WERI-Rb-1 (cell line): ENCODE results near the gene CCDC7.
"Not testable (repeated sequence)": the region's sequence is repeated elsewhere in the genome, so short reads cannot be mapped to it uniquely, and the experiment has no call there.

ENCODE experiments used
- DNase-seq: peaks from one replicate; pipeline ENCODE4 v3.0.0-alpha.2; 2020
- H3K27ac ChIP-seq: fragments of 250-450 bp; sonication (Bioruptor Pico); 2 replicates; pipeline ENCODE4 v1.5.1; 2020; ENCODE audit warnings: mild to moderate bottlenecking, moderate library complexity
- H3K27me3 ChIP-seq: fragments of 250-450 bp; sonication (Bioruptor Pico); 2 replicates; pipeline ENCODE4 v1.5.1; 2021; ENCODE audit warnings: mild to moderate bottlenecking, low read depth, moderate library complexity; ENCODE audit not compliant: insufficient read depth, severe bottlenecking
- H3K36me3 ChIP-seq: fragments of 250-450 bp; sonication (Bioruptor Pico); 2 replicates; pipeline ENCODE4 v1.5.1; 2020; ENCODE audit warnings: mild to moderate bottlenecking, moderate library complexity
- H3K4me3 ChIP-seq: 2 replicates; pipeline ENCODE4 v1.5.1; 2011; ENCODE audit warnings: low read depth, mild to moderate bottlenecking, control low read depth, low read length
- H3K9me3 ChIP-seq: fragments of 250-450 bp; sonication (Bioruptor Pico); 2 replicates; pipeline ENCODE4 v1.5.1; 2021; ENCODE audit warnings: mild to moderate bottlenecking, moderate library complexity; ENCODE audit not compliant: severe bottlenecking
- CTCF ChIP-seq: IDR thresholded peaks from 2 replicates; pipeline ENCODE4 v1.5.1; 2011; ENCODE audit warnings: low read depth, mild to moderate bottlenecking, control low read depth, inconsistent platforms, low read length

The CCDC7 gene

DNA sequence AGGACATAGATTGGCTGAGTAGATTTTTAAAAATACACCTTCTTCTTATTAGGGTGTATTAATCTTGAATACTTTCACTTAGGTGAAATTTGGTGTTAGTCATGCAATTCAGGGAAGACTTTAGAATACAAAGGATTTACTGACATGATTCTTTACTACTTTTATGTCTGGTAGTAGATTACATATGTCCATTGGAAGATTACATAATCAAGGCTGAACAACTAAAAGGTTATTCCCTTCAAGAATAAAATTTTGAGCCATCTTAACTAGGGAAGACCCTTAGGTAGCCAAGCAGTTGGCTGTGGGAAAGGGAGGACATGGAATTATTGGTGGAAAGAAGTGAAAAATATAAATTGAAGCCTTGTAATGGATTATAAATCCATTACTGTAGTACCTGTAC lies 347.1 kb downstream of the CCDC7 start:
- no peak for DNase-seq
- H3K27ac ChIP-seq = no peak overlapping the region
- TF ChIP-seq CTCF = no peak
- no peaks in the 10 kb centered on the region for H3K27me3 ChIP-seq
- H3K9me3 ChIP-seq = no peaks in the 10 kb centered on the region
- no peak overlapping the region for H3K4me3 ChIP-seq
- H3K36me3 ChIP-seq = no peaks in the 10 kb centered on the region

DNA sequence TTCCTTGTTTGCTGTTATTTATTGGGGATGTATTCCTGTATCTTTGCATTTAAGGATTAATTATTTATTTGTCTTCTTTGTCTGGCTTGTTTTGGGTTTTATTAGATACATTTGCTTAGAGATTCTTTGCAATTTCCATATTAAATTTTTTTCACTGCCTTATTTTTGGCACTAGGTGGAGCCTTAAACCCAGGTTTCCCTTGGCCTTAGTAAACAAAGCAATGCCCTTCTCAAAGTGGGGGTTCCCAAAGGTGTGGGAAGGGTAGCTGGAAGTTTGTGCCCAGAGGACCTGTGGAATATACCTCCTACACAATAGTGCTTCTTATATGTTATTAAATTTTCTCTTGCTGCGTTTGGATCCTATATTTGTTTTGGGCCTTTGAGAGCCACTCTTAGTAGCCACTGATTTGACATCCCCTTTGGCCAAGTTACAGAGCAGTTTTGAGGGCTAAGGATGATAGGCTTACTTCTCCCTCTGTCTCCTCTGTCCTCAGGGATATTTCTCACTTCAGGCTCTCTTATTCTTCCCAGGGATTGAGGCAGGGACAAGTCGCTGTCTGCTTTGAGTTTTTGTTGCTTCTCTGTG lies 349.8 kb downstream of the CCDC7 start:
- Histone ChIP-seq H3K27ac (no peak overlapping the region), H3K4me3 (no peak overlapping the region), H3K9me3 (no peaks in the 10 kb centered on the region), H3K27me3 (no peaks in the 10 kb centered on the region), H3K36me3 (no peaks in the 10 kb centered on the region)
- DNase-seq = no peak
- TF ChIP-seq CTCF = no peak

DNA sequence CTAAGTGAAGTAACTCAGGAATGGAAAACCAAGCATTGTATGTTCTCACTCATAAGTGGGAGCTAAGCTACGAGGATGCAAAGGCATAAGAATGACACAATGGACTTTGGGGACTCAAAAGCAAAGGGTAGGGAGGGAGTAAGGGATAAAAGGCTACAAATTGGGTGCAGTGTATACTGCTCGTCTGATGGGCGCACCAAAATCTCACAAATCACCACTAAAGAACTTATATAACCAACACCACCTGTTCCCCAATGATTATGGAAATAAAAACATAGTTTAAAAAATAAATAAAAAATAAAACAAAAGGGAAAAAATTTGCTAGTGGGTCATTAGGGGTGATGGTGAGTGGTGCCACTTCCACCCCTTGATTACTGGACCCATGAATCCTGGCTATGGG lies 351.5 kb downstream of the CCDC7 start:
- H3K4me3 ChIP-seq, H3K36me3 ChIP-seq, H3K9me3 ChIP-seq, H3K27ac ChIP-seq, DNase-seq, H3K27me3 ChIP-seq: not testable (repeated sequence)

- Histone ChIP-seq H3K27me3 (no peaks in the 10 kb centered on the region), H3K36me3 (no peaks in the 10 kb centered on the region), H3K4me3 (no peak overlapping the region), H3K27ac (no peak overlapping the region), H3K9me3 (no peaks in the 10 kb centered on the region)
- no peak for DNase-seq
- no peak for TF ChIP-seq CTCF
Observed at GRCh38 chr10:32846974-32847373, 401.0 kb downstream of the CCDC7 start.

DNA sequence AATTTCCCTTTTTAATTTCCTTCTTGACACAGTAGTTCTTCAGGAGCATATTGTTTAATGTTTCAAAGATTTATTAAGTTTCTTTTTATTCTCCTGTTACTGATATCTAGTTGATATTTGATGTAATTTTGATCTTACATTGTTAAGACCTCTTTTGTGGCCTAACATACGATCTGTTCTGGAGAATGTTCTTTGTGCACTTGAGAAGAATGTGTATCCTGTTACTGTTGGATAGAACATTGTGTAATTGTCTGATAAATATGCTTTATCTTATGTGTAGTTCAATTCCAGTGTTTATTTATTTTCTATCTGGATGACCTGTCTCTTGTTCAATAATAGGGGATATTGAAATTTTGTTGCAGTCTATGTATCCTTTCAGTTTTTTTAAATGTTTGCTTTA lies 405.4 kb downstream of the CCDC7 start:
- H3K36me3 ChIP-seq = no peaks in the 10 kb centered on the region
- H3K9me3 ChIP-seq = no peaks in the 10 kb centered on the region
- no peak for TF ChIP-seq CTCF
- no peak overlapping the region for H3K27ac ChIP-seq
- DNase-seq = no peak
- no peak overlapping the region for H3K4me3 ChIP-seq
- no peaks in the 10 kb centered on the region for H3K27me3 ChIP-seq

DNA sequence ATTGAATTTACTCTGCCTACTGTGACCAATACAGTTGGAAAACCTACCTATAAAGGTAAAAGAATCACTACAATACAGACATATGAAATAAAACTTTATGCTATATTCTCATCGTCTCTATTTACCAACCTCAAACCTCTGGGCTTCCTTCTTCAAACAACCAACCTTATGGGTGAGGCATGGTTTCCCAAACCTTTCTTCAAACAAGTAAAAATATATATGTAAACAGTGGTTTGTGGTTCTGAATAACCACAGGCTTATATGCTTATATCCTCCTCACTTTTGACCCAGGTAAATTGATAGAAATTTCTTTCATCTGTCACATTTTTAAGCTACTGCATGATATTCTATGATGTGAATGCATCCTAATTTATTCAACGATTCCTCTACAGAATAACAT lies 408.5 kb downstream of the CCDC7 start:
- TF ChIP-seq CTCF = no peak
- H3K9me3 ChIP-seq = no peaks in the 10 kb centered on the region
- H3K27me3 ChIP-seq = no peaks in the 10 kb centered on the region
- H3K27ac ChIP-seq = no peak overlapping the region
- no peak overlapping the region for H3K4me3 ChIP-seq
- no peaks in the 10 kb centered on the region for H3K36me3 ChIP-seq
- no peak for DNase-seq
